Gastrocnemius medialis (tissue), 4 donors: ENCODE measurements around the gene HYAL3. TPM values are rescaled to one million over a fixed set of nuclear protein-coding genes. Genes with fewer than 3 reads are reported as not detected.

Source experiments
- total RNA-seq, 4 donors: library from RNA; depleted of rRNA; stranded (reverse); fragments of >200 nt; gene quantifications; one replicate each; pipeline versions ENCODE4 v1.1.0 to v1.2.3, GENCODE V29; 2016

HYAL3 gene
- total RNA-seq, 4 donors from 2014 or later = 1.1 to 2.3 (median 1.2) TPM; not detected in 1

Other genes starting within 250 kb of the HYAL3 start
- gene RBM5, start 210.5 kb downstream of the HYAL3 start, total RNA-seq = 100 to 1,000 TPM in 1 of 4 donors, 10 to 100 TPM in 3; 41.1 to 108 (median 48.2) TPM
- gene SEMA3F, start 144.1 kb downstream of the HYAL3 start, total RNA-seq = 10 to 100 TPM in 1 of 4 donors, 1 to 10 TPM in 3; 5.2 to 40.1 (median 7.5) TPM
- gene GNAT1, start 107.8 kb downstream of the HYAL3 start, total RNA-seq = not detected
- 1 to 10 TPM; 1.9 to 8.9 (median 5.0) TPM for gene SLC38A3, start 94.1 kb downstream of the HYAL3 start, total RNA-seq
- 10 to 100 TPM; 26.7 to 67.8 (median 39.8) TPM for gene GNAI2, start 63.2 kb downstream of the HYAL3 start, total RNA-seq
- 1 to 10 TPM; 1.7 to 3.1 (median 2.1) TPM for gene SEMA3B, start 30.3 kb downstream of the HYAL3 start, total RNA-seq
- gene LSMEM2, start 20.3 kb downstream of the HYAL3 start, total RNA-seq = under 1 TPM in 3 of 4 donors, not detected in 1; 0.41 to 0.98 (median 0.49) TPM
- 100 to 1,000 TPM; 111 to 145 (median 127) TPM for gene IFRD2, start 7.0 kb downstream of the HYAL3 start, total RNA-seq
- gene NAA80, start within 50 bp of the HYAL3 start, total RNA-seq = 10 to 100 TPM; 12.5 to 22.1 (median 14.8) TPM
- 10 to 100 TPM in 2 of 4 donors, 1 to 10 TPM in 2; 3.6 to 14.6 (median 9.1) TPM for gene HYAL1, start 4.2 kb upstream of the HYAL3 start, total RNA-seq
- gene HYAL2, start 23.3 kb upstream of the HYAL3 start, total RNA-seq = 10 to 100 TPM; 47.0 to 69.8 (median 65.4) TPM
- gene TUSC2, start 28.8 kb upstream of the HYAL3 start, total RNA-seq = 10 to 100 TPM; 38.5 to 72.7 (median 51.5) TPM
- 10 to 100 TPM; 13.3 to 22.5 (median 18.0) TPM for gene RASSF1, start 41.4 kb upstream of the HYAL3 start, total RNA-seq
- 1 to 10 TPM in 1 of 4 donors, not detected in 3; 3.0 TPM for gene ZMYND10, start 46.3 kb upstream of the HYAL3 start, total RNA-seq
- gene NPRL2, start 51.4 kb upstream of the HYAL3 start, total RNA-seq = 10 to 100 TPM; 14.1 to 26.2 (median 23.1) TPM
- 10 to 100 TPM; 13.3 to 19.9 (median 17.8) TPM for gene CYB561D2, start 51.5 kb upstream of the HYAL3 start, total RNA-seq
- 10 to 100 TPM; 26.9 to 57.8 (median 42.3) TPM for gene TMEM115, start 60.1 kb upstream of the HYAL3 start, total RNA-seq
- under 1 TPM; 0.27 to 0.68 (median 0.45) TPM for gene CACNA2D2, start 204.2 kb upstream of the HYAL3 start, total RNA-seq